NOMO-1 treated with DMSO at 0.1 percent for 48 hours (cell line): ENCODE measurements around the gene NT5C3A.
A peak's percentile ranks its signal among the peaks of the same experiment; 100 is the strongest.
"Not testable (repeated sequence)": the region's sequence is repeated elsewhere in the genome, so short reads cannot be mapped to it uniquely, and the experiment has no call there.

Experiments used
- DNase-seq: peaks from one replicate; lab custom pipeline; 2025; ENCODE audit not compliant: unreplicated experiment; lab: John Stamatoyannopoulos, UW

Gene NT5C3A

GRCh38 chr7:32991068-32991585, 71.4 kb downstream of the NT5C3A start:
- not testable (repeated sequence) for DNase-seq

GRCh38 chr7:32988148-32988547, 74.4 kb downstream of the NT5C3A start:
- DNase-seq = not testable (repeated sequence)

GRCh38 chr7:32979902-32980301, 82.7 kb downstream of the NT5C3A start:
- not testable (repeated sequence) for DNase-seq

DNA sequence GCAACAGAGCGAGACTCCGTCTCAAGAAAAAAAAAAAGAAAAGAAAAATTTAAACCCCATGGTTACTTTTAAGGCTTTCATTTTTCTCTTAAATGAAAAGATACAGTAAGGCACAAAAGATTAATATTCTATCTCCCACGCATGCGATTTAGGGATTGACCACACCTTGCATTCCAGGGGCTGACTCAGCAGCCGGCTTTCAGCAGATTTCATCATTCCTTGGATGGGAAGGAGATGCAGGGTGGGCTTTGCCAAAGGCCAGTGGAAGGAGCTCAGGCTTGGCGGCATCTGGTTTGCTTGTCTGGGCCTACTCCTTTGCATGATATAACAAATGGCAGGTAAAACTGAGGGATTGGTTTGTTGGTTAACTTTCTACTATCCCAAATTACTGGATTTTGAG, 83.3 kb downstream of the NT5C3A start:
- DNase-seq = not testable (repeated sequence)

DNA sequence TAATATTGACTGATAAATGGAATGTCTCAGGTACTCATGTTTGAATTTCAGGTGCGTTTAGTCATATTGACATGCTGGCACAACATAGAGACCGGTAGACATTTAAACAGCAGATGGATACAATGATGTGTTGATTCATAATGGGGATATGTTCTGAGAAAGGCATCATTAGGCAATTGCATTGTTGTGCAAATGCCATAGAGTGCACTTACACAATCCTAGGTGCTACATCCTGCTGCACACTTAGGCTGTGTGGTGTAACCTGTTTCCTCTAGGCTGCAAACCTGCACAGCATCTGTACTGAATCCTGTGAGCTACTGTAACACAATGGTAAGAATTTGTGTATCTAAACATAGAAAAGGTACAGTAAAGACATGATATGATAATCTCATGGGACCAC, 85.4 kb downstream of the NT5C3A start:
- DNase-seq = not testable (repeated sequence)

DNA sequence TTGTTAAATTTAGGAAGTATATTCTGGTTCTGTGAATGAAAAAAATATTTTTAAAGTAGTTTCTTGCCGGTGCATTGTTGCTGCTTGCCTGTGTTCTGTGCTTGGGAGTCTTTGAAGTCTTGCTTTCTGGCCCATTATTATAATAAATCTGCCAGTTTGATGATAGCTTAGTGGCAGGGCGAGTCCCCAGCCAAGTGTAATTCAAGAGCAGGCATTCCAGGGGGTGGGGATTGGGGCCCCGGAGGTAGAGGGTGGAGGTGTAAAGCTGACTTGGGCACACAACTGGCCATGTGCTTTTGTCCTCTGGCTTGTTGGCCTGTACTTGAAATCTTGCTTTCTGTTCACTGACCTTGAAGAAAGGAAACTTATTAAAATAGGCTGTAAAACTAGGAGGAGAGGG, 90.6 kb downstream of the NT5C3A start:
- DNase-seq = not testable (repeated sequence)

DNA sequence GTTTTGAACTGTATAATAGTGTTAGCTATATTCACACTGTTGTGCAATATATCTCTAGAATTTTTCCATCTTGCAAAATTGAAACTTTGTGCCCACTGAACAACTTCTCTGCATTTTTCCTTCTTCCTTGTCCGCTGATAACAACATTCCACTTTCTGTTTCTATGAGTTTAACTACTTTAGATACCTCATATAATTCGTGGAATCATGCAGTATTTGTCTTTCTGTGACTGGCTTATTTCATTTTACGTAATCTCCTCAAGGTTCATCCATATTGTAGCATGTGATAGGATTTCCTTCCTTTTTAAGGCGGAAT, 95.4 kb downstream of the NT5C3A start:
- DNase-seq = peak; percentile 15

GRCh38 chr7:32966489-32967267, 95.9 kb downstream of the NT5C3A start:
- DNase-seq = not testable (repeated sequence)

DNA sequence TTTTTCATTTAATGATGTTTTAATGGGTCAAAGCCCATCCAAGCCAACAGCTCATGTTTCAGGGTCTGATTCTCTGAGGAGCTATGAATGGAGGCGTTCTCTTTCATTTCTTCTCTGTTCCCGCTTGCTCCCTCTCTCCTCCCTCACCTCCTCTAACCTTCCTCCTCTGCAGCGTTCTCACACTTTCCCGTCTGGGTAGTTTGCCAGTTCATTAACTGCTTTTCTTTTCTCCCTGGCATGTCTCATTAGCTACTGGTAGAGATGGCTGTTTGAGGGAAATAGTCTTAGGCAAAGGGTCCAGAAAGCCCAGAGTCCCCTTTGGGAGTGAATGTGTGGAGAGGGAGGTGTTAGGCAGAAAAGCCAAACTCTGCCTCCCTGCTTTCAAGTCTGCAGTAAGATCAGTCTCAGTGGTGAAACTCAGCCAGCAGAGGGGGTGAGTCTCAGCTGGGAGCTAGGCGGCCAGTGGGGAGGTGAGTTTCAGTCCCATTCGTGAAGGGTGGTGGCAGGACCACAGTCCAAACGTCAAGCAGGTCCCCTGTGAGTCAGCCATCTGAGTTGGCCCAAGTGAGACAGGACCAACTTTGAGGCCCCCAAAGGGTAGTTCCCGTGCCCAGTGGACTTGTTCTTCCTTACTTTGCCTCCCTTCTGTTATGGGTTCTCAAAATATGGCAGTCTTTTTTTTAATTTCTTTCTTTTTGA, 98.0 kb downstream of the NT5C3A start:
- not testable (repeated sequence) for DNase-seq
